ENCODE results near the gene AUNIP.

DNA sequence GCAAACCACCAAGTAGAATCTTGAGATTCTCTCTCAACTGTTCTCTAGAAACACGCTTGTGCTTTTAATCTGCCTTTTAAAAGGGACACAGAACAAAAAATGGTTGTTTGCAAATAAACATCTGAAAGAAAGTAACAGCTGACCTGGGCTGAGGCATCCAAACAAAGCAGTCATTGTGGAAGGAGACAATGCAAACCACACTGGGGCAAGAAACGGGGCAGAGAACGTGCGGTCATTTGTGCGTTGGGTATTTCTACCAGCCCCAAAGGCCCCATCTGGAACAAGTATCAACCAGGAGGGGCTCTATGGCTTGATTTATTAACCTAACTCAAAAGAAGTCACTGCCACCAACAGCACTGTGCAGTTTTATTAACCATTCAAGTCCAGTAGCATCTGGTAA is 41.0 kb upstream of the AUNIP start:
- TF ChIP-seq SP1 (IDR thresholded peaks at IDR 0.05; ENCODE audit: low read depth, low read length) (no peak), USF2 (IDR thresholded peaks at IDR 0.05; ENCODE audit: low read length) (no peak), HDAC2 (IDR thresholded peaks at IDR 0.05; ENCODE audit: borderline replicate concordance in 1 of 2, low read depth in 2 of 2, low read length in 2 of 2) (no peak), POLR2AphosphoS5 (IDR thresholded peaks at IDR 0.05; ENCODE audit: low read depth, low read length) (no peak), POLR2A (IDR thresholded peaks at IDR 0.05; ENCODE audit: control extremely low read depth in 1 of 2, low read depth in 2 of 2, low read length in 2 of 2) (no peak), CHD1 (IDR thresholded peaks at IDR 0.05; ENCODE audit: low read depth, low read length) (no peak), MAX (IDR thresholded peaks at IDR 0.05) (no peak), RXRA (IDR thresholded peaks at IDR 0.05; ENCODE audit: insufficient read depth, low read depth, low read length) (no peak), TBP (IDR thresholded peaks at IDR 0.05; ENCODE audit: low read depth, low read length) (no peak), EP300 (IDR thresholded peaks at IDR 0.05; ENCODE audit: borderline replicate concordance in 1 of 2, low read depth in 2 of 2, low read length in 2 of 2) (no peak), CTCF (IDR thresholded peaks at IDR 0.05; ENCODE audit: control extremely low read depth in 1 of 3, insufficient read depth in 1 of 3, low read depth in 1 of 3, low read length in 3 of 3) (no peak)

Data from H1 (cell line).